PC-3 (cell line): ENCODE measurements around the gene CDK14. TPM values are rescaled to one million over a fixed set of nuclear protein-coding genes. Genes with fewer than 3 reads are reported as not detected.

Source experiments
- ATAC-seq: fragments of 200-7000 bp; cut with Tn5 transposase; 2 replicates; pipeline ENCODE4 v1.9.1; 2020; ENCODE audit warnings: mild to moderate bottlenecking, moderate library complexity
- BruUV-seq: library from RNA; stranded (reverse); fragments of 400-500 nt; replicated peaks from 2 replicates; lab custom pipeline; 2021; lab: Mats Ljungman, UMichigan
- CTCF ChIA-PET: fragments of 300-600 bp; sonication (Branson Sonifier 250); formaldehyde crosslinking; loops from one replicate; lab custom pipeline; 2022; ENCODE audit warnings: antibody characterized with exemption; lab: Charles Lee
- POLR2A ChIA-PET: fragments of 300-600 bp; sonication (Branson Sonifier 250); formaldehyde crosslinking; loops from one replicate; lab custom pipeline; 2022; ENCODE audit warnings: antibody characterized with exemption; ENCODE audit not compliant: unreplicated experiment; lab: Charles Lee
- DNase-seq: peaks from one replicate; pipeline ENCODE4 v3.0.0-alpha.2; 2015
- H2AFZ ChIP-seq: fragments of 300-600 bp; sonication (generic); 2 replicates; pipeline ENCODE4 v1.6.0; 2016; ENCODE audit warnings: antibody characterized with exemption, low read length
- H3F3A ChIP-seq: fragments of 300-600 bp; sonication (generic); one replicate; pipeline ENCODE4 v1.6.0; 2017; ENCODE audit warnings: antibody characterized with exemption, low read length, control low read depth, mild to moderate bottlenecking; ENCODE audit not compliant: unreplicated experiment
- H3K27ac ChIP-seq: fragments of 300-600 bp; sonication (generic); 2 replicates; pipeline ENCODE4 v1.5.1; 2016; ENCODE audit warnings: mild to moderate bottlenecking, low read length
- H3K27me3 ChIP-seq: fragments of 300-600 bp; sonication (generic); 2 replicates; pipeline ENCODE4 v1.6.1; 2016; ENCODE audit warnings: low read length, mixed read lengths
- H3K36me3 ChIP-seq: fragments of 300-600 bp; sonication (generic); 2 replicates; pipeline ENCODE4 v1.6.1; 2016; ENCODE audit warnings: low read depth, mixed run types, low read length, mixed read lengths
- H3K4me1 ChIP-seq: fragments of 300-600 bp; sonication (generic); 2 replicates; pipeline ENCODE4 v1.5.1; 2016; ENCODE audit warnings: low read length; ENCODE audit not compliant: insufficient read depth
- H3K4me2 ChIP-seq: fragments of 300-600 bp; sonication (generic); 2 replicates; pipeline ENCODE4 v1.6.0; 2016; ENCODE audit warnings: low read length
- H3K4me3 ChIP-seq: fragments of 300-600 bp; sonication (generic); 2 replicates; pipeline ENCODE4 v1.5.1; 2016; ENCODE audit warnings: mild to moderate bottlenecking, low read length, mixed read lengths
- H3K79me2 ChIP-seq: fragments of 300-600 bp; sonication (generic); 2 replicates; pipeline ENCODE4 v1.6.1; 2017; ENCODE audit warnings: low read length, mixed read lengths
- H3K9ac ChIP-seq: fragments of 300-600 bp; sonication (generic); 2 replicates; pipeline ENCODE4 v1.6.0; 2016; ENCODE audit warnings: mild to moderate bottlenecking, low read length
- H3K9me2 ChIP-seq: fragments of 300-600 bp; sonication (generic); replicated peaks from 2 replicates; pipeline ENCODE4 v1.6.1; 2016; ENCODE audit warnings: mixed run types, low read length, mixed read lengths
- H3K9me3 ChIP-seq: fragments of 300-600 bp; sonication (generic); 2 replicates; pipeline ENCODE4 v1.6.1; 2016; ENCODE audit warnings: low read length, mixed read lengths
- H4K20me1 ChIP-seq: fragments of 300-600 bp; sonication (generic); 2 replicates; pipeline ENCODE4 v1.6.1; 2016; ENCODE audit warnings: low read length, mixed read lengths
- EZH2 ChIP-seq: fragments of 300-600 bp; sonication (generic); IDR thresholded peaks from one replicate; pipeline ENCODE4 v1.6.1; 2017; ENCODE audit warnings: antibody characterized with exemption, mild to moderate bottlenecking, low read length; ENCODE audit not compliant: unreplicated experiment
- EZH2phosphoT487 ChIP-seq: fragments of 300-600 bp; sonication (generic); IDR thresholded peaks from 2 replicates; pipeline ENCODE4 v1.6.1; 2018; ENCODE audit warnings: mild to moderate bottlenecking, antibody characterized with exemption, low read length, borderline replicate concordance
- intact Hi-C: fragments of 100-400 bp; cut with micrococcal nuclease; formaldehyde crosslinking; loops from 2 replicates; pipeline ENCODE4 v1.9.0; 2023
- total RNA-seq: library from RNA; depleted of rRNA; stranded (reverse); fragments of >200 nt; gene quantifications from 2 replicates; pipeline ENCODE4 v1.2.3, GENCODE V29; 2014
- TF ChIP-seq, protein P1 (sequence below): fragments of 300-600 bp; sonication (generic); conservative IDR thresholded peaks from 2 replicates; pipeline ENCODE4 v1.5.1; 2017; ENCODE audit warnings: antibody characterized with exemption, low read depth, mild to moderate bottlenecking, low read length

The CDK14 gene
- total RNA-seq, 1 experiment from 2014 or later, result 8.2 TPM

DNA sequence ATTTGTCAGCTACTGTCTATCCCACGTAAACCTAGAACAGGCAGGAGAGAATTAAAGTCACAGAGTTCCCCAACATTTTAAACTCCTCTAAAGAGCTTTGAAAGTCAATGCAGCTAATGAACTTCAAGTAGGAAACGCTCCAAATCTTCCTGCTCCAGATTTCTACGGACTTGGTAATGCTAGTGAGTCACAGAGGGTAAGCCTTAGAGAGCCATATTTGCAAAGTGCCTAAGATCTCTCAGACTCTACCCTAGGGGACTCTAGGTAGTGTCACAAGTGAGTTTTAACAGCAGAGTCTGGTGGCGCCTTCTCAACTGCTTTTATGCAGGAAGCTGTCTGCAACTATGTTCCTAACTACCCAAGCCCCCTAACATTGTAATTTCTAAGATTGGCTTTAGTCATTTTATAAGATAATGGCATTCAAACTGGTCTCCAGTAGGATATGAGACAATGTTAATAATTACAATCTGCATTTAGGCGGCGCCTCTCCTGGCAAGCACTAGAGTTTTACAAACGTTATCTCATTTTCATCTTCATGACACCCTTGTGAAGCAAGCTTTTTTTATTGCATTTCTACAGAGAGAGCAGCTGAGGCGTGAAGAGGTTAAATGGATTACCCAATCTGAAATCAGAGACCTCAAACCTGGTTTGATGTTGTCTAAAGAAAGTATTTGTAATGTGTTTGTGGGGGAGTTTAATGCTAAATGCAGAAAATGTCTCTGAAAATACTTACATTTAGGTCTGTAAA is 646.1 kb downstream of the CDK14 start:
- CTCF ChIA-PET, result no interaction called here
- Histone ChIP-seq H3K36me3 (no peaks in the 10 kb centered on the region), H2AFZ (no peak overlapping the region), H4K20me1 (no peaks in the 10 kb centered on the region), H3F3A (no peaks in the 10 kb centered on the region), H3K9ac (no peak overlapping the region), H3K9me2 (no peaks in the 10 kb centered on the region), H3K4me3 (no peak overlapping the region), H3K79me2 (no peaks in the 10 kb centered on the region), H3K4me2 (no peak overlapping the region), H3K9me3 (no peaks in the 10 kb centered on the region), H3K4me1 (peaks cover 10% of the 10 kb centered on the region; the same call in 1 of the 2 replicates), H3K27me3 (no peaks in the 10 kb centered on the region), H3K27ac (no peak overlapping the region)
- TF ChIP-seq EZH2phosphoT487 (no peak), EZH2 (no peak)
- TF ChIP-seq, protein P1, sequence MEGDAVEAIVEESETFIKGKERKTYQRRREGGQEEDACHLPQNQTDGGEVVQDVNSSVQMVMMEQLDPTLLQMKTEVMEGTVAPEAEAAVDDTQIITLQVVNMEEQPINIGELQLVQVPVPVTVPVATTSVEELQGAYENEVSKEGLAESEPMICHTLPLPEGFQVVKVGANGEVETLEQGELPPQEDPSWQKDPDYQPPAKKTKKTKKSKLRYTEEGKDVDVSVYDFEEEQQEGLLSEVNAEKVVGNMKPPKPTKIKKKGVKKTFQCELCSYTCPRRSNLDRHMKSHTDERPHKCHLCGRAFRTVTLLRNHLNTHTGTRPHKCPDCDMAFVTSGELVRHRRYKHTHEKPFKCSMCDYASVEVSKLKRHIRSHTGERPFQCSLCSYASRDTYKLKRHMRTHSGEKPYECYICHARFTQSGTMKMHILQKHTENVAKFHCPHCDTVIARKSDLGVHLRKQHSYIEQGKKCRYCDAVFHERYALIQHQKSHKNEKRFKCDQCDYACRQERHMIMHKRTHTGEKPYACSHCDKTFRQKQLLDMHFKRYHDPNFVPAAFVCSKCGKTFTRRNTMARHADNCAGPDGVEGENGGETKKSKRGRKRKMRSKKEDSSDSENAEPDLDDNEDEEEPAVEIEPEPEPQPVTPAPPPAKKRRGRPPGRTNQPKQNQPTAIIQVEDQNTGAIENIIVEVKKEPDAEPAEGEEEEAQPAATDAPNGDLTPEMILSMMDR, result no peak
- no TSS peak for BruUV-seq
- peak; percentile 27 for DNase-seq
- no peak for ATAC-seq
- POLR2A ChIA-PET, result no interaction called here
- intact Hi-C loops, result no loop called here

DNA sequence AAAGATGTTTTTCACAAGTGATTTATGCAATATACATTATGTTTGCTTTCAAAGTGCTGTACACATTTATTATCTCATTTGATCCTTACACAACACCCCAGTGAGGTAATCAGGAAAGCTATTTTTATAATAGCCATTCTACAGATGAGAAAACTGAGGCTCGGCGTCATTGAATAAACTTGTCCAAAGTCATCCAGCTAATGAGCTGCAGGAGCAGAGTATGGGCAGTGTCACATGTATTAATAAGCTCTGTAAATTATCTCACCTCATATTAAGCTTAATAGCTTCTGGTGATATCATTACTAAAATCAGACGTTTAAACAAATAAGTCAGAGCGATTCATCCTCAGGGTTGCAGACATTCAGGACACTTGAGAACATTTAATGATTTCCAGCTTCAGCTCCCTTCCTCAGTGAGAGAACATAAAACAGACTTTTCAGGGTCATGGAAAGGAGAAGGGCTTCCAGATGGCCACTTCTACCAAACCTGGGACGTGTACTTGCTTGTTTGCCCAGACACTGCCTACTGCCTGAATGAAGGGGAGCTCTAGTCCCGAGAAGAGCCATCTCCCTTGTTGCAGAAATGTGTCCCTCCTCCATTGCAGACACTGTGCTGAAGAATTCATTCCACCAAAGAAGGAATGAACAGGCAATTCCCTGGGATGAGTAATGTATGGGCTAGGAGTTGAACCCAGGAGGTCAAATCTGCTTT is 647.6 kb downstream of the CDK14 start:
- H3K9me3 ChIP-seq, result no peaks in the 10 kb centered on the region
- no peak overlapping the region for H3K4me2 ChIP-seq
- no peaks in the 10 kb centered on the region for H3K27me3 ChIP-seq
- DNase-seq (no peak), ATAC-seq (no peak)
- no peaks in the 10 kb centered on the region for H3K9me2 ChIP-seq
- no peak overlapping the region for H3K4me3 ChIP-seq
- no peak overlapping the region for H2AFZ ChIP-seq
- H3K9ac ChIP-seq, result no peak overlapping the region
- TF ChIP-seq, protein P1, result no peak
- TF ChIP-seq EZH2phosphoT487, result no peak
- no peak for TF ChIP-seq EZH2
- no peaks in the 10 kb centered on the region for H3K79me2 ChIP-seq
- no TSS peak for BruUV-seq
- ChIA-PET POLR2A (no interaction called here), CTCF (no interaction called here)
- peaks cover 10% of the 10 kb centered on the region; the same call in 1 of the 2 replicates for H3K4me1 ChIP-seq
- H3F3A ChIP-seq, result no peaks in the 10 kb centered on the region
- H3K27ac ChIP-seq, result no peak overlapping the region
- intact Hi-C loops, result no loop called here
- H4K20me1 ChIP-seq, result no peaks in the 10 kb centered on the region
- H3K36me3 ChIP-seq, result no peaks in the 10 kb centered on the region

DNA sequence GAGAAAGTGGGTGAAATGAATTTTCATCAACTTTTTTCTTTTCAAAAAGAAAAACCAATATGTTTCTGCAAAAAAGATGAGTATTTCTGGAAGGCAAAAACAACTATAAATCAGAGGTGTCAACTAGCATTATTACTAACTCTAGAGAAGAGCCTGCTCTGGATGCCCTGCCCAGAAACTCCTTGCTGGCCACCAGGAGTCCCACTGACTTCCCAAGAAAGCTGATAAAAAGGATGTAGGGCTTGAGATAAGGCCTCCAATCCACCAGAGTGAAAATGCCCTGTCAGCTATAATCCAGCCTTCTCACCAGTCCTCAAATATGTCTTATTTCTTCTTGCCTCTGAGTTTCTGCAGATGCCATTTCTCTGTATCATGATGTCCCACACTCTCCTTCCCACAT is 651.4 kb downstream of the CDK14 start:
- Histone ChIP-seq H3K9me2 (no peaks in the 10 kb centered on the region), H2AFZ (no peak overlapping the region), H3K9me3 (no peaks in the 10 kb centered on the region), H4K20me1 (no peaks in the 10 kb centered on the region), H3K36me3 (no peaks in the 10 kb centered on the region), H3K4me3 (no peak overlapping the region), H3F3A (no peaks in the 10 kb centered on the region), H3K27ac (no peak overlapping the region), H3K9ac (no peak overlapping the region), H3K79me2 (no peaks in the 10 kb centered on the region), H3K4me1 (peaks cover 3% of the 10 kb centered on the region; the same call in 1 of the 2 replicates), H3K27me3 (no peaks in the 10 kb centered on the region), H3K4me2 (no peak overlapping the region)
- no peak for DNase-seq
- TF ChIP-seq EZH2phosphoT487 (no peak), EZH2 (no peak)
- TF ChIP-seq, protein P1, result no peak
- no TSS peak for BruUV-seq
- ChIA-PET POLR2A (no interaction called here), CTCF (no interaction called here)
- intact Hi-C loops, result no loop called here
- no peak for ATAC-seq
